Muscle of back (tissue), 11 donors: ENCODE data around the gene CTSD. TPM values are rescaled to one million over a fixed set of nuclear protein-coding genes. Genes with fewer than 3 reads are reported as not detected.
"Not testable (repeated sequence)": the region's sequence is repeated elsewhere in the genome, so short reads cannot be mapped to it uniquely, and the experiment has no call there.

ENCODE experiments used
- DNase-seq, 3 donors: peaks; one replicate each; pipeline versions ENCODE4 v3.0.0 to v3.0.0-alpha.2; 2013
- polyA plus RNA-seq, 10 donors: library from polyadenylated mRNA; unstranded; fragments of 120-200 nt; gene quantifications; one replicate each; pipeline ENCODE4 v1.2.1, GENCODE V29; 2013; ENCODE audit not compliant: insufficient read length in 10 of 10

Gene CTSD
- polyA plus RNA-seq, 10 donors: 72.0 to 110 (median 89.6) TPM

- no peak for DNase-seq
These were observed 8.0 kb upstream of the CTSD start for GRCh38 chr11:1771700-1772099.

GRCh38 chr11:1771273-1771672 lies 7.5 kb upstream of the CTSD start:
- DNase-seq: no peak

GRCh38 chr11:1770528-1770927 lies 6.8 kb upstream of the CTSD start:
- no peak for DNase-seq

GRCh38 chr11:1770061-1770460 lies 6.3 kb upstream of the CTSD start:
- no peak for DNase-seq

DNA sequence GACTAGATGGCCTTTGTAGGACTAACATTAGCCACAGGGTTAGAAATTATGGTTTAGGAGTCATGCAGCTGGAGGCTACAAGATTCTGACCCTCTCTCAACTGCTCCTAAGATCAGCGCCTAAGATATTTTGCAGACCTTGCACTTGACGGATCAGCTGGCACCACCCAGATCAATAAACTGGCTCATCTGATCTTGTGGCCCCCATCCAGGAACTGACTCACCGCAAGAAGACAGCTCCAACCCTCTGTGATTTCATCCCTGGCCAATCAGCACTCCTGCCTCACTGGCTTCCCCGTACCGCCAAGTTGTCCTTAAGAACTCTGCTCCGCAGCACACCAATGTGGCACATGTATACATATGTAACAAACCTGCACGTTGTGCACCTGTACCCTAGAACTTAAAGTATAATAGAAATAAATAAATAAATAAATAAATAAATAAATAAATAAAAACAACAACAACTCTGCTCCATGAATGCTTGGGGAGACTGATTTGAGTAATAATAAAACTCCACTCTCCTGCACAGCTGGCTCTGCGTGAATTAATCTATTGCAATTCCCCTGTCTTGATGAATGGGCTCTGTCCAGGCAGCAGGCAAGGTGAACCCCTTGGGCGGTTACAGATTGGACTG lies 5.7 kb upstream of the CTSD start:
- not testable (repeated sequence) for DNase-seq

DNA sequence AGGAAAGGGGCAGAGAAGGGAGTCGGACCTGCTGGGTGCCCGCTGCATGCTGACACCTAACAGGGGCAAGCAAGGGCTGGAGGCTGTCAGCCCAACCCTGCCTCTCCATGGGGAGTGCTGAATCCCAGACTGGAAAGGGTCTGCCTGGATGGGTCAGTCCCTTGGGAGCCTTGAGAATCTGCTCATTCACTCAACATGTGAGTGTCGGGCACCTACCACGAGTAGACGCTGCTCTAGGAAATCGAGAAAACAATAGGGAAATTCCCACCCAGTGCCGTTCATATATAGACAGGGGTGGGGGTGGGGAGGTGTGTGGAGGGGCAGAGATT lies 4.4 kb upstream of the CTSD start:
- no peak for DNase-seq

DNA sequence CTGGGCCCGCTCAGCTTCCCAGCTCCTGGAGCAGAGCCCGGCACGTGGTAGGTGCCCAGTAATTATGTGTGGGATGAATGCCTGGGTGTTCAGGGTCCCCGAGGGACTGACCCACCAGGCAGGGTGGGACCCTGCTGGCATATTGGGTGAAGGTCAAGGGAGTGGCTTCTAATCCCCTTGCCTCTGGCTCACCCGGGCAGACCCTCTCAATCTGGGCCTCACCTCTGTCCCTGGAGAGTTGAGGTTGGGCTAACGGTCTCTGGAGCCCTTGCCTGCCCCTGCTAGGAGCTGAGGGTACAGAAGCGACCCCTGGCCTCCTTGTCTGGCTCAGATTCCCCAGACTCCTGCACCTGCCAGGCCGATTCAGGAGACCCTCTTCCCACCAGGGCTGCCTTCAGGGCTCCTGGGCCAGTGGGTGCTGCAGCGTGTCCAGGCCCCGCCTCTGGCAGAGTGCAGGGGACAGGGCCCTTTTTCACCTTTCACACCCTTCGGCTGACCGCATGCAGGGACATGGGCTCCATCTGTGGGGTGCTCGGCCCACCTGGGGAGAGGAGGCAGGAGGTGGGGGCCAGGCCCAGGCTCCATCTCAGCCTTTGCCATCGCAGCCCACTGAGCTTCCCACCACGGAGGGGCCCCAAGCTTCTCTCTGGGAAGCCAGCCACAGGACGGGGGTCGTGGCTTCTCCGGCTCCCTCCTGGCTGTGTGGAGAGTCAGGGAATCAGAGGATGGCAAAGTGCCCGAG lies 3.8 kb upstream of the CTSD start:
- DNase-seq: no peak

- DNase-seq: no peak
These were observed 3.1 kb upstream of the CTSD start for GRCh38 chr11:1766719-1767398.

DNA sequence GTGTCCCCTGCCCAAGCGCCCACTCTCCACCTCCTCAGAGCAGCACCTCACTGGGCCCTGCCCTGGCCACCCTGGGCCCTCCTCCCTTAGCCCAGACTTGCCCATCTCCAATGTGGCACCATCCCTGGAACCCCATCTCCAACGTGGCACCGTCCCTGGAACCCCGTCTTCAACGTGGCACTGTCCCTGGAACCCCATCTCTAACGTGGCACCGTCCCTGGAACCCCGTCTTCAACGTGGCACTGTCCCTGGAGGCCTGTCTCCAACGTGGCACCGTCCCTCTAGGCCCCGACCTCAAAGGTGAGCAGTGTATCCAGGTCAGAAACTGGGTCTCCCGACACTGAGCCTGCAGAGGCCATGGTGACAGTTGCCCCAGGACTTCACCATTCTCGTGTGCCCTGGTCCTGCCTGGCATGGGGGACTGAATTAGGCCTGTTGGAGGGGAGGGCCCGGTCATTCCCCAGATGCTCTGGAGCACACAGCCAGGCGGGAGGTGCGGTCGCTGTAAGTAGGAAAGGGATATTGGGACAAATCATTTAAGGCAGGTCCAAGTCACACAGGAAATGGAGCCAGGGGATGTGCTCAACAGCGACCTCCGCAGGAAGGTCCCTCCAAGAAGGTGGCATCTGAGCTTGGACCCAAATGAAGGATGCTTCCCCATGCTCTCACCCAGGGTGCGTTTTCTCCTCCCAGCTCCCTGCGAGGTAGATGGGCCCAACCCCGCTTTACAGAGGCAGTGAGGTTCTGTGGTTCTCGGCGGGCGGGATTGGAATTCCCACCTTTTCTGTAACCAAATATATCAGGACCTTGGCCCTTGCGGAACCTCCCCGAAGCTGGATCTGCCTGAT lies 2.4 kb upstream of the CTSD start:
- DNase-seq: no peak

DNA sequence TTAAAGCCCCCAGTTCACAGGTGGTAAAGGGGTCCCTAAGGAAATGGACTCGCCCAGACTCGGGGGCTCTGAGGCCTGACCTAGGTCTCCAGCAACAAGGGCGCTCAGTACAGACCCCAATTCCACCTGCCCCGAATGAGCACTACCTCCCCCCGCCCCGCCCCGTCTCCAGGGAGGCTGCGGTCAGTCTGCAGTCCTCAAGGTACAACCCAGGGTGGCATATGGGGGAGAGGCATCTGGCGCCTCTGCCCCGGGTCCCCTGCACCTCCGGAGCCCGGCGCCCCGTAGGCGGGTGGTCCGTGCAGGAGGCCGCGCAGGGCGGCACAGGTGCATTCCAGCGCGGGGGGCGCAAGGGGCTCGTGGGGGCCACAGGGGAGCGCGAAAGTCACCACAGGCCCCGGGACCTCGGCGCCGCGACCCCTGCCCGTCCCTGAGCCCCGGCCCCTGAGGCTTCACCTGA lies 361 bp downstream of the CTSD start:
- no peak for DNase-seq

- DNase-seq: no peak
These were observed 1.0 kb downstream of the CTSD start for GRCh38 chr11:1762537-1763302.

GRCh38 chr11:1761857-1762536 lies 1.7 kb downstream of the CTSD start:
- DNase-seq: no peak

- no peak for DNase-seq
These were observed 2.4 kb downstream of the CTSD start for GRCh38 chr11:1761110-1761856.

DNA sequence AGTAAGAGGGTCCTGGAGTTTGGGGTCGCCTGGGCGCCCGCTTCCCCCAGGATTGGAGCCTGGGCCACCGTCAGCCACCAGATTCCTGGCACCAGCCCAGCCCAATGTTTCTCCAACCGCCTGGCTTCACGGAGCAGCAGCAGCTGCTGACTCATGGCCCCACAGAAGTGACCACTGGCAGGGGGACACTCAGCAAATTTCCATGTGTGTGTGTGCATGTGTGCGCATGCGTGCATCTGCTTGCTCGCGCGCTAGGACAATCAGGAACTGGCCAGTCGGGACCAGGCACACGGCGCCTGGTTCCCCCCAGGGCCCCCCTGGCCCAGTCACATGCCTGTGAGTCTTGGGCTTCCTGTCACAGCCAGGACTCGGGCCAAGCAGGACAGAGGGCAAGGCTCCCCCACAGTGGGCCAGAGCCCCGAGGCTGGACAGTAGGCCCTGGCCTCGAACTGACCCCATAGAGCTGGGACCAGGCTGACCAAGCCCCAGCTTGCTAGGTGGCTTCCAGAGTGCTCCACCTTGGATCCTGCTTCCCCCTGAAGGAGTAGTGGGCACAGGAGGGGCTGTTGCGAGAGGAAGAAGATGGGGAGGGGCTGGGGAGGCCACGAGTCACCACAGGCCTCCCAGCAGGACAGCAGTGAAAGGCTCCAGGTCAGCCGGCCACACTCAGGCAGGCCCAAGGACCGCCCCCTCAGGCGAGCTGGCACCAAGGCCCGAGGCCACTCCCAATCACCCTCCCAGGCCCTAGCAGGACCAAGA lies 3.2 kb downstream of the CTSD start:
- peak; percentile 33 to 77 (median 61) for DNase-seq

DNA sequence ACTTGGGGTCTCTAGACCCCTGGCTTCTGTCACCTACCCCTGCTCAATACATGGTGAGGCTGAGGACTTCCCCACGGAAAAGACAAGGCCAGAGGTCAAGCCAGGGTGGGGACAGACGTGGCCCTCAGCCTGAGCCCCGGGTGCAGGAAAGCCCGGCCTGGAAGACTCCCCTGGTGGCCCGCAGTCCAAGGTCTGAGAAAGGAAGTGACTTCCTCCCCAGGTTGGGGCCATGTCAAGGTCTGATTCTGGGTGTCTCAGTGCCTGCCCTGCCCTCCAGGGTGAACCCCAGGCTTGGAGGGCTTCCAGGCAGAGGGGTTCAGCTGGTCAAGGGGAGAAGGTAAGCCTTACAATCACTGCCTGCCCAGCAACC lies 3.9 kb downstream of the CTSD start:
- DNase-seq: no peak

DNA sequence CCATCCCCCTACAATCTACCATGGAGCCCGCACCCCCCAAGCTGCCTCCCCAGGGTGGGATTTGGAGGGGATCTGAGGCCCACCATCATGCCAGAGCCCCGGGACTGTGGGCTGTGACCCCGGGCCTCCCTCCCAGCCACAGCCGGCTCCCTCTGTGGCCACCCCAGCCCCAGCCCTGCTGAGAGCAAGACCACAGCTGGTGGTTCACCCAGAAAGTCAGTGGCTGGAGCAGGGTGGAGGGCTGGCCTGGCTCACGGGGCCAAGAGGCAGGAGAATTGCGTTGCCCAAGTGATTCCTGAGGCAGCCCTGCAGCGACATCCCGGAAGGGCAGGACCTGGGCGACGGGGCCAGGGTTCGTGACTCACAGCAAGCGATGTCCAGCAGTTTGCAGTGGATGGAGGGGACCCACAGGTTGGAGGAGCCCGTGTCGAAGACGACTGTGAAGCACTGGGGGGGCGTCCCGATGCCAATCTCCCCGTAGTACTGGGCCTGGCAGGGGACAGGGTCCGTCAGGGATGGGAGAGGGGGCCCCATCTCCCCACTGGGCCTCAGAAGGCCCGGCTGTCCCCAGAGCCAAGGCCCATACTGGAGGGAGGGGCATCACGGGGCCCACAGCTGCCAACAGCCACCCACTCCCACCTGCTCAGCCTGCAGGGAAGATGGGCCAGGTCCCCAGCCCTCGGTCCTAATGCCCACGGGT lies 4.4 kb downstream of the CTSD start:
- no peak for DNase-seq

DNA sequence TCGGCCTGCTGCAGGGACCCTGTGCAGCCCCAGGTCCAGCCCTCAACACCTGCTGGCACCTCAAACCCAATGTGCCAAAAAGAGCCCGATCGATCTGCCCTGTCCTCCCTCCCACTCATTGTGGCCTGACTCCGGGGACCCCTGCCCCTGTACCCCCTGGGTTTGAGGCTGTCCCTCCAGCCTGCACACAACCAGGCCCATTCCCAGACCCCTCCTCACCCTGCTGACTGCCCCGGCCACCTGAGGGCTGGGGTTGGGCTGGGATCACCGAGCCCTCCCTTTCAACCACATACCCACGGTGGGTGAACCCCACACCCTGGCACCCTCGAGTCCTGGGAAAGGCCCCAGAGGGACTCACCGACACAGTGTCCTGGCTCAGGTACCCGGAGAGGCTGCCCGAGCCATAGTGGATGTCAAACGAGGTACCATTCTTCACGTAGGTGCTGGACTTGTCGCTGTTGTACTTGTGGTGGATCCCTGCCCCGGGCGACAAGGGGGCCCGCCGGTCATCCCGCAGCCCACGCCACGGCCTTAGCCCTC lies 5.0 kb downstream of the CTSD start:
- DNase-seq: no peak

DNA sequence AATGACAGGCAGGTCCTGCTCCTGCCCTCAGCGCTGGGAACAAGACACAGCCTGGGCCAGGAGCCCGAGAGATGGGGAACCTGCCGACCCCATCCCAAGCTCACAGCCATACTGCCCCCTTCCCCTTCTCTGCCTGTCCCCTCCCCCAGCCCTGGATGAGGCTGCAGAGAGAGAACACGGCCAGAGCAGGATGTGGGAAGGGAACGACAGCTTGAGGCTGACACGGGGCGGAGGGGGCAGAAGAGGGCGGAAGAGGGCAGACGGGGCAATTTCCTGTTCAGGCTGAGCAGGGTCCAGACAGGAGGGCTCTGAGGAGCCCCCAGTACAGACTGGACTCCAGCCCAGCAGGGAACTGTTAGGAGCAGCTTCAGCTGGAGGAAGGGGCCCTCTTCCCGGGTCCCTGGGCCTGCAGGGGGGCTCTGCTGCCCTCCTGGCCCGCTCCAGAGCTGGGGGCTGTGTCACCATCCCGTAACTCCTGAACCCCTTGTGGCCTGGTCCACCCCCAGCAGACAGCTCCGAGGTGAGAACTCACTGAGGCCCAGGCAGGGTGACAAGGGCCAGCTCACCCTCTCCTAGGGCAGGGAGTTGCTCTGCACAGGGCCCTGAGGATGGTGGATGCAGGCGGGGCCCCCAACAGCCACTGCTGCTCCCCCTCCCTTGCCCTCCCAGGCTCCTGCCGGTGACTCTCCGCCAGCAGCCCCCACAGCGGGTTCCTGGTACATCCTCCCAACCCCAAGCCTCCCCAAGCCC lies 5.7 kb downstream of the CTSD start:
- DNase-seq: no peak
